K562 (cell line): ENCODE data around the gene ANK3.

ENCODE experiments used
- ATF3 ChIP-seq, 2 experiments: fragments of 450-650 bp in 1 of 2; sonication (generic) in 1 of 2; formaldehyde crosslinking in 1 of 2; IDR thresholded peaks in 1 of 2; conservative IDR thresholded peaks in 1 of 2; 2 replicates each; pipeline versions ENCODE4 v1.6.1 to v1.8.1; 2016 to 2023; ENCODE audit warnings: mild to moderate bottlenecking in 2 of 2, moderate library complexity in 2 of 2, inconsistent platforms in 1 of 2, missing genetic modification reagents in 1 of 2
- CSDE1 ChIP-seq, 2 experiments: fragments of 450-650 bp; IDR thresholded peaks; 2 replicates each; pipeline ENCODE4 v1.6.1; 2016; ENCODE audit warnings: mild to moderate bottlenecking in 1 of 2
- CTCF ChIP-seq, 3 experiments: IDR thresholded peaks in 2 of 3; conservative IDR thresholded peaks in 1 of 3; 2 replicates each; pipeline ENCODE4 v1.5.1; 2011 to 2012; ENCODE audit warnings: low read length in 3 of 3, mild to moderate bottlenecking in 3 of 3, control low read depth in 2 of 3, improper control_type of control experiment in 1 of 3, inconsistent platforms in 1 of 3, low read depth in 1 of 3, mixed read lengths in 1 of 3, moderate library complexity in 1 of 3; ENCODE audit not compliant: insufficient read depth in 2 of 3
- DMBX1 ChIP-seq: fragments of 250-450 bp; sonication (Bioruptor Pico); IDR thresholded peaks from 2 replicates; pipeline ENCODE4 v1.8.0; 2022; ENCODE audit warnings: inconsistent platforms, mild to moderate bottlenecking, moderate library complexity, borderline replicate concordance
- EZH2 ChIP-seq: IDR thresholded peaks from 2 replicates; pipeline ENCODE4 v1.6.1; 2012; ENCODE audit warnings: low read depth, mild to moderate bottlenecking, inconsistent platforms, low read length, borderline replicate concordance
- HMGXB4 ChIP-seq: sonication (generic); formaldehyde crosslinking; IDR thresholded peaks from 2 replicates; pipeline ENCODE4 v1.8.1; 2023; ENCODE audit warnings: mild to moderate bottlenecking, missing genetic modification reagents
- REST ChIP-seq, 2 experiments: fragments of 450-650 bp; formaldehyde crosslinking in 1 of 2; IDR thresholded peaks; 2 replicates each; pipeline versions ENCODE4 v1.4.0 to v1.6.1; 2014 to 2020; ENCODE audit warnings: mild to moderate bottlenecking in 2 of 2, borderline replicate concordance in 1 of 2, low read depth in 1 of 2
- SMARCA5 ChIP-seq: fragments of 450-650 bp; IDR thresholded peaks from 2 replicates; pipeline ENCODE4 v1.6.1; 2016
- TFAP4 ChIP-seq: sonication (generic); formaldehyde crosslinking; IDR thresholded peaks from 2 replicates; pipeline ENCODE4 v1.8.0; 2022; ENCODE audit warnings: missing genetic modification reagents, mild to moderate bottlenecking, moderate library complexity, borderline replicate concordance
- ZNF280B ChIP-seq: fragments of 250-450 bp; sonication (Bioruptor Pico); IDR thresholded peaks from 2 replicates; pipeline ENCODE4 v1.5.1; 2021; ENCODE audit warnings: mild to moderate bottlenecking
- ZNF75A ChIP-seq: fragments of 450-650 bp; formaldehyde crosslinking; IDR thresholded peaks from 2 replicates; pipeline ENCODE4 v1.4.0; 2020; ENCODE audit warnings: mild to moderate bottlenecking

- no peak for TF ChIP-seq CSDE1 (IDR thresholded peaks at IDR 0.05)
- no peak for TF ChIP-seq REST (IDR thresholded peaks at IDR 0.05; ENCODE audit: borderline replicate concordance)
- TF ChIP-seq REST (CRISPR knock-in tag; IDR thresholded peaks at IDR 0.05; ENCODE audit: low read depth), result no peak
- no peak for TF ChIP-seq DMBX1
- TF ChIP-seq TFAP4, result no peak
- TF ChIP-seq EZH2, result no peak
- TF ChIP-seq CTCF (IDR thresholded peaks at IDR 0.05 in 2 of 3, conservative IDR thresholded peaks at IDR 0.05 in 1 of 3; ENCODE audit: insufficient read depth in 2 of 3, low read depth in 1 of 3, low read length in 3 of 3), result no peak
- no peak for TF ChIP-seq ZNF75A (CRISPR knock-in tag)
- TF ChIP-seq SMARCA5, result no peak
- TF ChIP-seq ZNF280B (CRISPR knock-in tag), result no peak
- TF ChIP-seq HMGXB4 (CRISPR knock-in tag), result no peak
- TF ChIP-seq ATF3 (IDR thresholded peaks at IDR 0.05), result no peak
- no peak for TF ChIP-seq ATF3 (CRISPR knock-in tag; conservative IDR thresholded peaks at IDR 0.05)
These were observed 347.4 kb downstream of the ANK3 start for GRCh38 chr10:60042262-60042661.
